Neural cell (in vitro differentiated cells): Measurements from ENCODE around the gene LARP1. TPM values are rescaled to one million over a fixed set of nuclear protein-coding genes. Genes with fewer than 3 reads are reported as not detected.

Experiments used
- H2AFZ ChIP-seq: fragments of 200-600, 300-800 bp; sonication (generic), shearing (Covaris generic); 2 replicates; pipeline ENCODE4 v1.6.0; 2014; ENCODE audit warnings: low read depth, mild to moderate bottlenecking, antibody characterized with exemption, low read length, moderate library complexity
- H3F3A ChIP-seq: fragments of 200-600 bp; shearing (Covaris generic); 2 replicates; pipeline ENCODE4 v1.6.1; 2016; ENCODE audit warnings: mild to moderate bottlenecking, moderate library complexity, mixed read lengths, antibody characterized with exemption, low read length; ENCODE audit not compliant: insufficient read depth, poor library complexity, severe bottlenecking
- H3K27ac ChIP-seq: fragments of 200-600, 300-800 bp; sonication (generic), shearing (Covaris generic); 2 replicates; pipeline ENCODE4 v1.5.1; 2014; ENCODE audit warnings: mild to moderate bottlenecking, low read length, moderate library complexity
- H3K27me3 ChIP-seq: fragments of 300-800, 200-600 bp; sonication (generic), shearing (Covaris generic); 2 replicates; pipeline ENCODE4 v1.6.0; 2014; ENCODE audit warnings: mild to moderate bottlenecking, low read depth, low read length, moderate library complexity; ENCODE audit not compliant: insufficient read depth
- H3K36me3 ChIP-seq: fragments of 300-800, 200-600 bp; sonication (generic), shearing (Covaris generic); 2 replicates; pipeline ENCODE4 v1.5.1; 2014; ENCODE audit warnings: mild to moderate bottlenecking, antibody characterized with exemption, low read length, moderate library complexity; ENCODE audit not compliant: insufficient read depth
- H3K4me2 ChIP-seq: fragments of 300-800, 200-600 bp; sonication (generic), shearing (Covaris generic); 2 replicates; pipeline ENCODE4 v1.6.0; 2014; ENCODE audit warnings: mild to moderate bottlenecking, low read length
- H3K4me3 ChIP-seq: fragments of 300-800, 200-600 bp; sonication (generic), shearing (Covaris generic); 2 replicates; pipeline ENCODE4 v1.5.1; 2014; ENCODE audit warnings: mild to moderate bottlenecking, low read length, moderate library complexity
- H3K79me2 ChIP-seq: fragments of 200-600 bp; shearing (Covaris generic); replicated peaks from 2 replicates; pipeline ENCODE4 v1.6.0; 2014; ENCODE audit warnings: mild to moderate bottlenecking, low read length, moderate library complexity; ENCODE audit not compliant: insufficient read depth
- H3K9ac ChIP-seq: fragments of 300-800, 200-600 bp; sonication (generic), shearing (Covaris generic); 2 replicates; pipeline ENCODE4 v1.6.1; 2016; ENCODE audit warnings: mild to moderate bottlenecking, low read length, mixed read lengths
- H3K9me2 ChIP-seq: fragments of 200-600 bp; shearing (Covaris generic); 2 replicates; pipeline ENCODE4 v1.6.1; 2016; ENCODE audit warnings: mild to moderate bottlenecking, low read length, mixed read lengths; ENCODE audit not compliant: insufficient read depth
- H3K9me3 ChIP-seq: fragments of 200-600, 300-800 bp; sonication (generic), shearing (Covaris generic); 2 replicates; pipeline ENCODE4 v1.6.1; 2016; ENCODE audit warnings: mild to moderate bottlenecking, mixed run types, low read length, moderate library complexity, mixed read lengths
- H4K20me1 ChIP-seq: fragments of 200-600 bp; shearing (Covaris generic); 2 replicates; pipeline ENCODE4 v1.6.1; 2016; ENCODE audit warnings: mild to moderate bottlenecking, mixed run types; ENCODE audit not compliant: insufficient read depth
- CTCF ChIP-seq: fragments of 450-650 bp; IDR thresholded peaks from 2 replicates; pipeline ENCODE4 v1.5.1; 2014; ENCODE audit warnings: antibody characterized with exemption, mild to moderate bottlenecking, moderate library complexity; ENCODE audit not compliant: poor library complexity, severe bottlenecking
- EP300 ChIP-seq: fragments of 450-650 bp; conservative IDR thresholded peaks from 2 replicates; pipeline ENCODE4 v1.6.1; 2014; ENCODE audit warnings: antibody characterized with exemption, mild to moderate bottlenecking, moderate library complexity; ENCODE audit not compliant: poor library complexity, severe bottlenecking
- EZH2 ChIP-seq: fragments of 200-600, 300-800 bp; shearing (Covaris generic), sonication (generic); IDR thresholded peaks from 2 replicates; pipeline ENCODE4 v1.6.1; 2014; ENCODE audit warnings: antibody characterized with exemption, low read length, borderline replicate concordance, mild to moderate bottlenecking; ENCODE audit not compliant: insufficient read depth, poor library complexity, severe bottlenecking
- MXI1 ChIP-seq: fragments of 450-650 bp; conservative IDR thresholded peaks from 2 replicates; pipeline ENCODE4 v1.6.1; 2014; ENCODE audit warnings: antibody characterized with exemption, mild to moderate bottlenecking; ENCODE audit not compliant: poor library complexity, severe bottlenecking
- POLR2AphosphoS5 ChIP-seq: IDR thresholded peaks from 2 replicates; pipeline ENCODE4 v1.6.1; 2012
- RAD21 ChIP-seq: fragments of 450-650 bp; conservative IDR thresholded peaks from 2 replicates; pipeline ENCODE4 v1.6.1; 2014; ENCODE audit warnings: antibody characterized with exemption, mild to moderate bottlenecking, moderate library complexity
- REST ChIP-seq: IDR thresholded peaks from 2 replicates; pipeline ENCODE4 v1.6.1; 2012; ENCODE audit warnings: borderline replicate concordance
- SMC3 ChIP-seq: fragments of 450-650 bp; conservative IDR thresholded peaks from 2 replicates; pipeline ENCODE4 v1.6.1; 2014; ENCODE audit warnings: antibody characterized with exemption, mild to moderate bottlenecking, moderate library complexity; ENCODE audit not compliant: poor library complexity
- TAF1 ChIP-seq: IDR thresholded peaks from 2 replicates; pipeline ENCODE4 v1.6.1; 2012; ENCODE audit warnings: low read depth
- polyA plus RNA-seq: library from polyadenylated mRNA; depleted of rRNA; stranded (reverse); fragments of >200 nt; gene quantifications from 2 replicates; pipeline ENCODE4 v1.2.3, GENCODE V29; 2014

Gene LARP1
- polyA plus RNA-seq, 1 donor from 2014 or later, result 36.1 TPM

- Histone ChIP-seq H2AFZ (no peak overlapping the region), H3K9ac (no peak overlapping the region), H3K27me3 (no peaks in the 10 kb centered on the region), H3F3A (no peaks in the 10 kb centered on the region), H3K4me2 (no peak overlapping the region), H3K9me3 (no peaks in the 10 kb centered on the region), H3K4me3 (no peak overlapping the region), H3K9me2 (no peaks in the 10 kb centered on the region), H3K79me2 (no peaks in the 10 kb centered on the region), H3K36me3 (no peaks in the 10 kb centered on the region), H3K27ac (no peak overlapping the region), H4K20me1 (no peaks in the 10 kb centered on the region)
- no peak for TF ChIP-seq EZH2
- no peak for TF ChIP-seq MXI1
- TF ChIP-seq RAD21, result no peak
- TF ChIP-seq SMC3, result no peak
- no peak for TF ChIP-seq REST
- TF ChIP-seq TAF1, result no peak
- TF ChIP-seq EP300, result no peak
- no peak for TF ChIP-seq CTCF
- no peak for TF ChIP-seq POLR2AphosphoS5
Measured at GRCh38 chr5:154709368-154710305, 45.5 kb upstream of the LARP1 start.

GRCh38 chr5:154712518-154713437 lies 42.4 kb upstream of the LARP1 start:
- no peaks in the 10 kb centered on the region for H4K20me1 ChIP-seq
- H3K4me3 ChIP-seq, result no peak overlapping the region
- H2AFZ ChIP-seq, result no peak overlapping the region
- no peaks in the 10 kb centered on the region for H3K9me2 ChIP-seq
- H3K79me2 ChIP-seq, result no peaks in the 10 kb centered on the region
- TF ChIP-seq EP300, result no peak
- TF ChIP-seq RAD21, result no peak
- no peak for TF ChIP-seq EZH2
- H3F3A ChIP-seq, result no peaks in the 10 kb centered on the region
- no peak overlapping the region for H3K27ac ChIP-seq
- no peaks in the 10 kb centered on the region for H3K27me3 ChIP-seq
- H3K36me3 ChIP-seq, result no peaks in the 10 kb centered on the region
- H3K9me3 ChIP-seq, result no peaks in the 10 kb centered on the region
- no peak overlapping the region for H3K4me2 ChIP-seq
- no peak overlapping the region for H3K9ac ChIP-seq
